ENCODE measurements around the gene ZNF581. TPM values are rescaled to one million over a fixed set of nuclear protein-coding genes. Genes with fewer than 3 reads are reported as not detected.
A peak's percentile ranks its signal among the peaks of the same experiment; 100 is the strongest.

Gene ZNF581
- total RNA-seq, 3 donors from 2014 or later: 46.2 to 54.1 (median 52.7) TPM

DNA sequence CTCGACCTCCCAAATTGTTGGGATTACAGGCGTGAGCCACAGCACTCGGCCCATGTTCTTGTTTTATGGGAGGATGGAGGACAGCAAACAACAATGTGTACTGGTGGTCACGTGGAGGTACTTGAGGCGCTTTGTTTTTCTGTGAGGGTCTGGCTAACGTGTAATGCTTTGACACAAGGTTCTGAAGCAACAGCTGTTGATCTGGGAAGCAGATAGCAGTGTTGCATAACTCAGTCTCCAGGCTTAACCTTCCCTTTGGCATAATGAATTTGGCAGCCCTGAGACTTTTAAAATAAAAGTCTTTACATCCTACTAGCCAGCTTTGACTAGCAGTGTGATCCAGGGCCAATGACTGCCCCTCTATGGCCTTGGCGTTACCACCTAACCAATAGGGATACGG lies 9.6 kb upstream of the ZNF581 start:
- Mint-ChIP-seq H3K27me3 (ENCODE audit: low read depth) (no peaks in the 10 kb centered on the region), H3K36me3 (ENCODE audit: insufficient read depth) (peaks cover 14% of the 10 kb centered on the region), H3K9me3 (peaks cover under 1% of the 10 kb centered on the region), H3K4me3 (no peak overlapping the region), H3K4me1 (ENCODE audit: low read depth) (peaks cover 45% of the 10 kb centered on the region)
- DNase-seq (no peak), ATAC-seq (no peak)

GRCh38 chr19:55635334-55635717 lies 8.1 kb upstream of the ZNF581 start:
- Mint-ChIP-seq H3K9me3 (peaks cover 3% of the 10 kb centered on the region), H3K4me3 (peak overlapping the region; percentile 99), H3K4me1 (ENCODE audit: low read depth) (peaks cover 58% of the 10 kb centered on the region), H3K27me3 (ENCODE audit: low read depth) (no peaks in the 10 kb centered on the region), H3K36me3 (ENCODE audit: insufficient read depth) (peaks cover 19% of the 10 kb centered on the region)
- no peak for DNase-seq
- peak; percentile 20 to 36 for ATAC-seq

DNA sequence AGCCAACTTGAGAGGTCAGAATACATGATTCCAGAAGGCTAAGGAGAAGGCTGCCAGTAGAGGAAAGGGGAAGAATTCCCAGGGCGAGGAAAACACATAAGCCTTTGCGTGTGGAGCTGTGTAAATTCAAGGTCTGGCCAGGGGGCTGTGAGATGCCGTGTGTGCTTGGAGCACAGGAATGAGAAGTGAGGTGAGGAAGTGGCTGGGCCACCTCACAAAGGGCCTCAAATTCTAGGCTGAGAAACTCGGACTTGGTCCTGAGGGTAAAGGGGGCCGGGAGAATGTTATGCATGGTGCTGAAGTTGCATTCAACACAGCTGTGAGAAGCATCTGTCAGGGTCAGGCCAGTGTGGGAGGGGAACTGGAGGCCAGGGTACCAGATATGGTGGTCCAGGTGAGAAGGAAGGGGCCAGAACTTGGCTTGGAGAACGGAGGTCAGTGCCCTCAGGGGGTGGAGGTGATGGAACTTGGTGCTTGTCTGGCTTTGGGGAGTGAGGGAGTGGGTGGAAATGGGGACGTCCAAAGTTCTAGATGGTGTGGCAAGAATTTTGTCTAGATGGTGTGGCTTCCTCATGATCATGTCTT lies 7.5 kb upstream of the ZNF581 start:
- Mint-ChIP-seq H3K4me3 (peak overlapping the region; percentile 99), H3K4me1 (ENCODE audit: low read depth) (peaks cover 60% of the 10 kb centered on the region), H3K36me3 (ENCODE audit: insufficient read depth) (peaks cover 19% of the 10 kb centered on the region), H3K27me3 (ENCODE audit: low read depth) (no peaks in the 10 kb centered on the region), H3K9me3 (peaks cover 3% of the 10 kb centered on the region)
- ATAC-seq (no peak), DNase-seq (no peak)

DNA sequence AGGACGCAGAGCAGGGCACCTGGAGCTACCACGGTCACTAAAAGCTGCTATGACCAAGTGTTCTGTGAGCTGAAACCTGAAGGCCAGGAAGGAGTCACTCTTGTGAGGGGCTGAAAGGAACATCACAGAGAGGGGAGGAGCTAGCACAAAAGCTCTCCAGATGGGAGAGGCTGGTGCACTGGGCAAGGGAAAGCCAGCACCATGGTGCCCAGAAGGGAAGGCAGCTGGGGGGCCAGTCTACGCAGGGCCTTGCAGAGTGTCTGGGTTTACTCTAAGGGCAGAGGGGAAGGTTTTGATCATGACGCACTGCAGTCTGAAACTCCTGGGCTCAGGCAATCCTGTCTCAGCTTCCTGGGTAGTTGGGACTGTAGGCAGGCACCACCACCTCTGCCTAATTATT lies 6.7 kb upstream of the ZNF581 start:
- Mint-ChIP-seq H3K27me3 (ENCODE audit: low read depth) (no peaks in the 10 kb centered on the region), H3K9me3 (peaks cover 3% of the 10 kb centered on the region), H3K4me1 (ENCODE audit: low read depth) (peaks cover 60% of the 10 kb centered on the region), H3K36me3 (ENCODE audit: insufficient read depth) (peaks cover 19% of the 10 kb centered on the region), H3K4me3 (peak overlapping the region; percentile 99)
- ATAC-seq (no peak), DNase-seq (no peak)

DNA sequence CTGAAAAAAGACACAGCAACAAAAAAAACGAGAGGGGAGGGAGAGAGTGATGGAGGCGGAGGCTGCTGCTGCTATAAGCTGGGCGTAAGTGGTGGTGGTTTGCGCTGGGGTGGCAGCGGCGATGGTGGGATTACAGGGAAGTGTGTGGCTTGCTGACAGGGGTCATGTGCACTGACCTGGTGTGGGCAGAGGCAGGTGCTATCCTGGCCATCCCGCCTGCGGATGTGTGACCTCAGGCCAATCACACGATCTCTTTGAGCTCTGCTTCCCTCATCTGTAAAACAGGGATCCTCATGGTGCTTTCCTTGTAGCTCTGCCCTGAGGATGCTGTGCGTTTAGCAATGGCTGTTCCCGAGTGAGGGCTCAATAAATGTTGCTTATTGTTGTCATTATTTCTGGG lies 5.9 kb upstream of the ZNF581 start:
- H3K4me1 Mint-ChIP-seq (ENCODE audit: low read depth): peaks cover 58% of the 10 kb centered on the region
- ATAC-seq: no peak
- peaks cover 19% of the 10 kb centered on the region for H3K36me3 Mint-ChIP-seq (ENCODE audit: insufficient read depth)
- DNase-seq: no peak
- peaks cover 3% of the 10 kb centered on the region for H3K9me3 Mint-ChIP-seq
- no peaks in the 10 kb centered on the region for H3K27me3 Mint-ChIP-seq (ENCODE audit: low read depth)
- H3K4me3 Mint-ChIP-seq: peak overlapping the region; percentile 99

- ATAC-seq (no peak), DNase-seq (peak; percentile 55)
- H3K4me1 Mint-ChIP-seq (ENCODE audit: low read depth): peaks cover 64% of the 10 kb centered on the region
- H3K4me3 Mint-ChIP-seq: peak overlapping the region; percentile 60
- peaks cover 3% of the 10 kb centered on the region for H3K9me3 Mint-ChIP-seq
- H3K27me3 Mint-ChIP-seq (ENCODE audit: low read depth): no peaks in the 10 kb centered on the region
- peaks cover 19% of the 10 kb centered on the region for H3K36me3 Mint-ChIP-seq (ENCODE audit: insufficient read depth)
Observed at GRCh38 chr19:55638864-55639359, 4.5 kb upstream of the ZNF581 start.

DNA sequence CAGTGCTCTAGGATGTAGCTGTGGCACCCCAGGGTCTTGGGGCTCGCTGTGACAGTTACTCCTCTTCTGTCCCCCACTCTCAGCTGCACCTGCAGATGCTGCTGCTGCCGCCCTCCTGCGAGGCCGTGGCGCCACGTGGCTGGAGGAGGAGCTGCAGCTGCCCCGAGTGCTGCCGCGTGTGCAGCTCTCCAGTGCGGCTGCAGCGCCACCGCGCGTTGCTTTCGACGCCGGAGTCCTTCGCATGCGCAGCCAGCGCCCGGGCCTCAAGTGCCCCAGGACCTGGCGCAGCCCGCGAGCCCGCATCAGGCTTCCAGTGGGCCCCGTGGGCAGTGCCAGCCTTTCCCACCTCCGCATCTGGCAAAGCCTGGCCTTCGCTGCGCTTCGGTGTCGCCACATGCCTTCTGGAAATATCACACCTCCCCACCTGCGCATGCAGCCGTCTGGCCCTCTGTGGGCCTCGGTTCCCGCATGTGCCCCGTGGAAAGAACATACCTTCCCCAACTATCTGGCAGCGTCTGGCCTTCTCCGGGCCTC lies 3.3 kb upstream of the ZNF581 start:
- H3K4me1 Mint-ChIP-seq (ENCODE audit: low read depth): peaks cover 59% of the 10 kb centered on the region
- DNase-seq: peak; percentile 74
- H3K36me3 Mint-ChIP-seq (ENCODE audit: insufficient read depth): peaks cover 19% of the 10 kb centered on the region
- peak; percentile 12 to 20 for ATAC-seq
- peak overlapping the region; percentile 79 for H3K4me3 Mint-ChIP-seq
- peaks cover 3% of the 10 kb centered on the region for H3K9me3 Mint-ChIP-seq
- no peaks in the 10 kb centered on the region for H3K27me3 Mint-ChIP-seq (ENCODE audit: low read depth)

GRCh38 chr19:55640577-55641425 lies 2.6 kb upstream of the ZNF581 start, which contains the start of gene ZNF580:
Gene ZNF580, plus strand, starts transcription at chr19:55641002. Its CDS starts 1,507 bp downstream, at chr19:55642509.
- ATAC-seq (peak; percentile 41 to 44), DNase-seq (peak; percentile 57)
- no peaks in the 10 kb centered on the region for H3K27me3 Mint-ChIP-seq (ENCODE audit: low read depth)
- H3K4me1 Mint-ChIP-seq (ENCODE audit: low read depth): peaks cover 59% of the 10 kb centered on the region
- H3K36me3 Mint-ChIP-seq (ENCODE audit: insufficient read depth): peaks cover 23% of the 10 kb centered on the region
- H3K9me3 Mint-ChIP-seq: peaks cover 3% of the 10 kb centered on the region
- peak within 1 kb of the TSS; percentile 96 for H3K4me3 Mint-ChIP-seq

GRCh38 chr19:55641426-55642152 lies 1.9 kb upstream of the ZNF581 start:
- Mint-ChIP-seq H3K27me3 (ENCODE audit: low read depth) (no peaks in the 10 kb centered on the region), H3K4me3 (peak overlapping the region; percentile 96), H3K4me1 (ENCODE audit: low read depth) (peaks cover 51% of the 10 kb centered on the region), H3K9me3 (peaks cover 3% of the 10 kb centered on the region), H3K36me3 (ENCODE audit: insufficient read depth) (peaks cover 20% of the 10 kb centered on the region)
- ATAC-seq (no peak), DNase-seq (no peak)

DNA sequence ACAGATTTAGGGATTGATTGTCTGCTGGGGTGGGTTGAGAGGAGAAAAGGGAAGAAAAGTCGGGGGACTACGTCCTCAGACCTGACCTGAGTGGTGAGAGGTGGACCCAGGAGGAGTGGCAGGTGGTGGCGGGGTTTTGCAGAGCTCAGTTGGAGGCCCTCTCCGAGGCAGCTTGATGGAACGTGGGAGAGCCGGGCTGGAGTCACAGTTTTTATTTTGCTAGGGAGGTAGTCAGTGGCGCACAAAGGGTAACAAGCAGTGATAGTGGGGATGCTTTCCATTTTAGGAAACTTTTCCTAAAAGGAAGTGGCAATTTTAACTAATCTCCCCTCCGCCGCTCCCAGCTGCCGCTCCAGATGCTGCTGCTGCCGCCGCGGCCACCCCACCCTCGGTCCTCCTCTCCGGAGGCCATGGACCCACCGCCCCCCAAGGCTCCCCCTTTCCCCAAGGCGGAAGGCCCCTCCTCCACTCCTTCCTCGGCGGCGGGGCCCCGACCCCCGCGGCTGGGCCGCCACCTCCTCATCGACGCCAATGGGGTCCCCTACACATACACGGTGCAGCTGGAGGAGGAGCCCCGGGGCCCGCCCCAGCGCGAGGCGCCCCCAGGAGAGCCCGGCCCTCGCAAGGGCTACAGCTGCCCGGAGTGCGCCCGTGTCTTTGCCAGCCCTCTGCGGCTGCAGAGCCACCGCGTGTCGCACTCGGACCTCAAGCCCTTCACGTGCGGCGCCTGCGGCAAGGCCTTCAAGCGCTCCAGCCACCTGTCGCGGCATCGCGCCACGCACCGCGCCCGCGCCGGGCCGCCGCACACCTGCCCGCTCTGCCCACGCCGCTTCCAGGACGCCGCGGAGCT lies 1.1 kb upstream of the ZNF581 start:
- peak; percentile 12 to 16 for ATAC-seq
- H3K27me3 Mint-ChIP-seq (ENCODE audit: low read depth): no peaks in the 10 kb centered on the region
- H3K4me1 Mint-ChIP-seq (ENCODE audit: low read depth): peaks cover 50% of the 10 kb centered on the region
- peaks cover 20% of the 10 kb centered on the region for H3K36me3 Mint-ChIP-seq (ENCODE audit: insufficient read depth)
- peak overlapping the region; percentile 96 for H3K4me3 Mint-ChIP-seq
- DNase-seq: no peak
- H3K9me3 Mint-ChIP-seq: peaks cover 3% of the 10 kb centered on the region

DNA sequence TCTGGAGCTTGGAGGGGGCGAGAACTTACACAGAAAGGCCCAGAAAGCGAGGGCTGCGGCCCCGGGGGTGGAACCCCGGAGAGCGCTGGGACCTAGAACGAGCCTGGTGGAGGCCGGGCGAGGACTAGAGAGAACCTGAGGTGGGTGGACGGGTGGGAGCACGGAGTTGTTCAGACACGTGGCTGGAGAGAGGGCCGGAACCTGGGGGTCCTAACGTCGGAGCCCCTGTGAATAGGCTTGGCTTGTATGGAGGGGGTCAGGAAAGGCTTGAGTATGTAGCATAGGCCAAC lies 383 bp downstream of the ZNF581 start:
- peak overlapping the region; percentile 96 for H3K4me3 Mint-ChIP-seq
- H3K9me3 Mint-ChIP-seq: peaks cover 3% of the 10 kb centered on the region
- peaks cover 11% of the 10 kb centered on the region for H3K36me3 Mint-ChIP-seq (ENCODE audit: insufficient read depth)
- DNase-seq (no peak), ATAC-seq (peak in 1 of 2 donors; percentile 1)
- peaks cover 49% of the 10 kb centered on the region for H3K4me1 Mint-ChIP-seq (ENCODE audit: low read depth)
- H3K27me3 Mint-ChIP-seq (ENCODE audit: low read depth): no peaks in the 10 kb centered on the region

DNA sequence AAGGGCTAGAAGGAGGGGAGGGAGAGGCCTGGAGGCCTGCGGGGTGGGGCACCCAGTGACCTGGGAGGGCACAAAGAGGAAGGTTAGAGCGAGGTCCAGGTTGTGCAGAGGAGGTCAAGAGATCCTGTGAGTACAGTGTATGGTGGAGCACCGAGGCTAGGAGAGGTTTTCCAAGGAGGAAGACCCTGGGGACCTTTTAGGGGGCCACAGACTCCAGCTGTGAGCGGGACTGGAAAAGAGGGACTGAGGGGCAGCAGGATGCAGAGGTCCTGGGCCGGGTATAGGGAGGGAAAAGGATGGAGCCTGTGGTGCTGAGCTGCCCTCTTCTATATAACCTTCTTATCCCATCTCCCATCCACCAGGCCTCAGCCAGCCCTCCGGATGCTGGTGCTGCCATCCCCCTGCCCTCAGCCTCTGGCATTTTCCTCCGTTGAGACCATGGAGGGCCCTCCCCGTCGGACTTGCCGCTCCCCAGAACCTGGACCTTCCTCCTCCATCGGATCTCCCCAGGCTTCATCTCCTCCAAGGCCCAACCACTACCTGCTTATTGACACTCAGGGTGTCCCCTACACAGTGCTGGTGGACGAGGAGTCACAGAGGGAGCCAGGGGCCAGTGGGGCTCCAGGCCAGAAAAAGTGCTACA lies 863 bp downstream of the ZNF581 start:
- peaks cover 48% of the 10 kb centered on the region for H3K4me1 Mint-ChIP-seq (ENCODE audit: low read depth)
- ATAC-seq: no peak

DNA sequence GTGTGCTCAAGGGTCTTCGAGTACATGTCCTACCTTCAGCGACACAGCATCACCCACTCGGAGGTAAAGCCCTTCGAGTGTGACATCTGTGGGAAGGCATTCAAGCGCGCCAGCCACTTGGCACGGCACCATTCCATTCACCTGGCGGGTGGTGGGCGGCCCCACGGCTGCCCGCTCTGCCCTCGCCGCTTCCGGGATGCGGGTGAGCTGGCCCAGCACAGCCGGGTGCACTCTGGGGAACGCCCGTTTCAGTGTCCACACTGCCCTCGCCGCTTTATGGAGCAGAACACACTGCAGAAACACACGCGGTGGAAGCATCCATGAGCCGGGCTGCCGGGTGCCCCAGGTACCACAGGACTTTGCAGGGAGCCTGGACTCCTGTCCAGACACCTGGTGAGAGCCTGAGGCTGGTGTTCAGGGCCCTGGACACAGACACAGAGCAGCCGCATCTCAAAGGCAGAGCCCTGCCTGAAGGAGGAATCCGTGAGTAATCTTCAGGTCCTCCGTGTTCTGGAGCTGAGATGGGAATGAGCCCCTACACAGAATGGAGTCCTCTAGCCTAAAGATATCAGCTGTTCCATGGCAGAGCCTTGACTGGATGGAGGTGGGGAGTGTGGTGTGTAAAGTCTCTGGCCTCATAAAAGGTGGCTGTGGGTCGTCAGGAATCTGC lies 1.5 kb downstream of the ZNF581 start:
- ATAC-seq (no peak), DNase-seq (no peak)
- H3K4me3 Mint-ChIP-seq: peak overlapping the region; percentile 96
- H3K27me3 Mint-ChIP-seq (ENCODE audit: low read depth): no peaks in the 10 kb centered on the region
- H3K4me1 Mint-ChIP-seq (ENCODE audit: low read depth): peaks cover 48% of the 10 kb centered on the region
- H3K36me3 Mint-ChIP-seq (ENCODE audit: insufficient read depth): peaks cover 6% of the 10 kb centered on the region
- no peaks in the 10 kb centered on the region for H3K9me3 Mint-ChIP-seq

More for the DNA sequence above, 863 bp downstream of the ZNF581 start:
- Mint-ChIP-seq H3K36me3 (ENCODE audit: insufficient read depth) (peaks cover 7% of the 10 kb centered on the region), H3K27me3 (ENCODE audit: low read depth) (no peaks in the 10 kb centered on the region), H3K4me3 (peak overlapping the region; percentile 96), H3K9me3 (no peaks in the 10 kb centered on the region)
- DNase-seq: no peak
